ENCODE results near the gene MIPEP.
"Not testable (repeated sequence)": the region's sequence is repeated elsewhere in the genome, so short reads cannot be mapped to it uniquely, and the experiment has no call there.

The MIPEP gene

DNA sequence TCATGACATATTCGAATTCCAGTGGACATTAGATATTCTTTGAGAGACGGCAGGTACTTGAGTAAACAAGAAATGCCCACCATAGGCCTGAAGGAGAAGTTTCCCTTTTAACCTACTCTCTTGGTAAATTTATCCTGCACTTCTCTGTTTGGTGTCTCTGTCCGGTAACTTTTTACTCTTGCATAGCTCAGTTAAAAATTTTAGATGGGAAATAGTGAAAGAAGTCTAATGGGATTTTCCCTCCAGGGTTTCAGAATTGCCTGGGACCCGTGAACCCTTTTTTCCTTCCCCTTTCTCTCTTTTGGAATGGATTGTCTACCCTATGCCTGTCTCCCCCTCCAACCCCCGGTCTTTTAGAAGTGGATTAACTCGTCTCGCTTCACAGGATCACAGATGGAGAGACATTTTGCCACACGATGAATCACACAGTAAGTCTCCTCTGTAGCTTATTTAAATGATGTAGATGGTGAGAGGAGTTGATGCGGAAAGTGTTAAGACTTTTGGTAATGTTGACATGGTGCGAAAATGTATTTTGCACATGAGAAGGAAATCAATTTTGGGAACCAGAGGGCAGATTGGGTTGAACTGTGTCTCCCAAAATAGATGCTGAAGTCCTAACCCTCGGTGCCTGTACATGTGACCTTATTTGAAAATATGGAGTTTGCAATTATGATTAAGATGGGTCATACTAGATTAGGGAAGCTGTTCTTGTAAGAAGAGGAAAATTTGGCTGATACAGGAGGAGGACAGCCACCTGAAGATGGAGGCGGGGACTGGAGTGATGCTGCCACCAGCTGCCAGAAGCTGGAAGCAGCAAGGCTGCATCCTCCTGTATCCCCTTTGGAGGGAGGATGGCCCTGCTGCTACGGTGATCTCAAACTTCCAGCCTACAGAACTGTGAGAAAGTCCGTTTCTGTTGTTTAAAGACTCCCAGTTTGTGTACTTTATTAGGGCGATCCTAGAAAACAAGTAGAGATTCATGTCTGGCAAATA is 711 bp upstream of the MIPEP start:
- Histone ChIP-seq H3K27ac (ENCODE audit: low read depth, low read length, poor library complexity, severe bottlenecking) (no peak overlapping the region), H3K4me2 (ENCODE audit: low read length) (peak overlapping the region; percentile 78), H3K27me3 (ENCODE audit: insufficient read depth, low read length) (no peaks in the 10 kb centered on the region), H3K79me2 (ENCODE audit: insufficient read depth, low read length) (no peaks in the 10 kb centered on the region), H3K4me1 (ENCODE audit: insufficient read depth, low read length, severe bottlenecking) (peaks cover 20% of the 10 kb centered on the region), H4K20me1 (ENCODE audit: insufficient read depth, low read length) (no peaks in the 10 kb centered on the region), H3K9ac (ENCODE audit: low read length) (peak overlapping the region; percentile 41), H3K9me3 (ENCODE audit: low read length) (no peaks in the 10 kb centered on the region), H3K4me3 (ENCODE audit: low read depth, low read length, poor library complexity, severe bottlenecking) (peak overlapping the region; percentile 91), H2AFZ (ENCODE audit: low read length) (peak overlapping the region; percentile 88; the same call in 1 of the 2 replicates), H3K9me2 (ENCODE audit: low read depth, low read length) (no peaks in the 10 kb centered on the region), H3K36me3 (ENCODE audit: insufficient read depth, low read length) (peaks cover 3% of the 10 kb centered on the region; the same call in 1 of the 2 replicates), H3F3A (ENCODE audit: insufficient read depth, low read length) (no peaks in the 10 kb centered on the region)
- TF ChIP-seq, protein P1, sequence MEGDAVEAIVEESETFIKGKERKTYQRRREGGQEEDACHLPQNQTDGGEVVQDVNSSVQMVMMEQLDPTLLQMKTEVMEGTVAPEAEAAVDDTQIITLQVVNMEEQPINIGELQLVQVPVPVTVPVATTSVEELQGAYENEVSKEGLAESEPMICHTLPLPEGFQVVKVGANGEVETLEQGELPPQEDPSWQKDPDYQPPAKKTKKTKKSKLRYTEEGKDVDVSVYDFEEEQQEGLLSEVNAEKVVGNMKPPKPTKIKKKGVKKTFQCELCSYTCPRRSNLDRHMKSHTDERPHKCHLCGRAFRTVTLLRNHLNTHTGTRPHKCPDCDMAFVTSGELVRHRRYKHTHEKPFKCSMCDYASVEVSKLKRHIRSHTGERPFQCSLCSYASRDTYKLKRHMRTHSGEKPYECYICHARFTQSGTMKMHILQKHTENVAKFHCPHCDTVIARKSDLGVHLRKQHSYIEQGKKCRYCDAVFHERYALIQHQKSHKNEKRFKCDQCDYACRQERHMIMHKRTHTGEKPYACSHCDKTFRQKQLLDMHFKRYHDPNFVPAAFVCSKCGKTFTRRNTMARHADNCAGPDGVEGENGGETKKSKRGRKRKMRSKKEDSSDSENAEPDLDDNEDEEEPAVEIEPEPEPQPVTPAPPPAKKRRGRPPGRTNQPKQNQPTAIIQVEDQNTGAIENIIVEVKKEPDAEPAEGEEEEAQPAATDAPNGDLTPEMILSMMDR (IDR thresholded peaks at IDR 0.05; ENCODE audit: low read length): peak; percentile 31; the same call in 1 of the 2 replicates
- TF ChIP-seq EZH2 (IDR thresholded peaks at IDR 0.05; ENCODE audit: borderline replicate concordance, low read length): no peak

DNA sequence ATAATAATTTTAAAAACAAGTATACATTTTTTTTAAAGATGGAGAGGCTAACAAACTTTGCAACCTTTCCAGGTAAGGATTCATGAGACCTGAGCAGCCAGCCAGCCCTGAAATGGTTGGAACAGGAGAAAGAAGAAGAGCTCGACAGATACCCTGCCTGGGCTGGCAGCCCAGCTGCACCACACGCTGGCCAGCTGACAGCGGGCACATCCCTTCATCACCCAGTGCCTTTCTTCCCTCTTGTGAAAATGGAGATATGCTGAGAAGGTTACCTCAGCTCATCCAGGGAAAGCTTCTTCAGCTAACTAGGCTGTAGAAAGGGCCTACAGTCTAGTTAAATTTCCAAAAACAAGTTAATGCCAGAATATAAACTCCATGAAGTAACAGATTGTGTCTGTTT is 4.8 kb downstream of the MIPEP start:
- H3K9me2 ChIP-seq (ENCODE audit: low read depth, low read length); H3K27ac ChIP-seq (ENCODE audit: low read depth, low read length, poor library complexity, severe bottlenecking); H2AFZ ChIP-seq (ENCODE audit: low read length); H3K4me3 ChIP-seq (ENCODE audit: low read depth, low read length, poor library complexity, severe bottlenecking); H3K9me3 ChIP-seq (ENCODE audit: low read length); H3F3A ChIP-seq (ENCODE audit: insufficient read depth, low read length); H3K79me2 ChIP-seq (ENCODE audit: insufficient read depth, low read length); H3K4me2 ChIP-seq (ENCODE audit: low read length); H3K9ac ChIP-seq (ENCODE audit: low read length); H3K27me3 ChIP-seq (ENCODE audit: insufficient read depth, low read length); H4K20me1 ChIP-seq (ENCODE audit: insufficient read depth, low read length); H3K36me3 ChIP-seq (ENCODE audit: insufficient read depth, low read length): not testable (repeated sequence)
- H3K4me1 ChIP-seq (ENCODE audit: insufficient read depth, low read length, severe bottlenecking): peaks cover 11% of the 10 kb centered on the region

DNA sequence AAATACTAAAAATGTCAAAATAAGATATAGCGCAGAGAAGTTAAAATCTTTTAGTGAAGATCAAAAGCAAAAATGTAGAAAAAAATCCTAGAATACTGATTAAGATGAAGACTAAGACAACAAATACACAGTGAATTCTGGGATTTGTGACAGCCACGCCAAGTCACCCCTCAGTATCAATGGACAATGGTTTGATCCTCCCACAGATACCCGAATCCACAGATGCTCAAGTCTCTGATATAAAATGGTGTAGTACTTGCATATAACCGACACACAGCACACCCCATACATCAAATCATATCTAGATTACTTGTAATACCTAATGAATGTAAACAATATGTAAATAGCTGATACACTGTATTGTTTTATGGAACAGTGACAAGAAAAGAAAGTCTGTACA is 5.9 kb downstream of the MIPEP start:
- H3K9me3 ChIP-seq (ENCODE audit: low read length): no peaks in the 10 kb centered on the region
- no peak for TF ChIP-seq EZH2 (IDR thresholded peaks at IDR 0.05; ENCODE audit: borderline replicate concordance, low read length)
- TF ChIP-seq, protein P1 (IDR thresholded peaks at IDR 0.05; ENCODE audit: low read length): no peak
- peaks cover 8% of the 10 kb centered on the region for H3K4me1 ChIP-seq (ENCODE audit: insufficient read depth, low read length, severe bottlenecking)

DNA sequence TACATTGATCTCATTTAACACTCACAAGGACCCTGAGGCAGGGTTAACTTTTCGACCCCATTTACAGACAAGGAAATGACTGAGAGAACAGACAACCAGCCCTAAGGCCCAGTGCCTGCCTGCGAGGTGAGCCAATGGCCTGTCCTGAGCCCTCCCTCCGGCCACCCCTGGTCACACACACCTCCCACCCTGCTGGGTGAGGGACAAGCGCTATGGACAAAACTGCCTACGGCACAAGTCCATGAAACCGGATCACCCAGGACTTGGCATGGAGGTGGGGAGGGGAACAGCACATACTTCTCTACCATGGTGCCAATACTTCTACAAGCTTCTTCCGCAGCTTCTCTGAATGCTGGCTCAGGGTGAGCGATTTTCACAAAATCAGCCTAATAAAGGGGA is 7.8 kb downstream of the MIPEP start:
- not testable (repeated sequence) for H3K9me3 ChIP-seq (ENCODE audit: low read length); H3K27me3 ChIP-seq (ENCODE audit: insufficient read depth, low read length); H3K9ac ChIP-seq (ENCODE audit: low read length); H3K9me2 ChIP-seq (ENCODE audit: low read depth, low read length); H3K4me2 ChIP-seq (ENCODE audit: low read length); H3K4me3 ChIP-seq (ENCODE audit: low read depth, low read length, poor library complexity, severe bottlenecking); H3K27ac ChIP-seq (ENCODE audit: low read depth, low read length, poor library complexity, severe bottlenecking); H3K4me1 ChIP-seq (ENCODE audit: insufficient read depth, low read length, severe bottlenecking); H4K20me1 ChIP-seq (ENCODE audit: insufficient read depth, low read length); H2AFZ ChIP-seq (ENCODE audit: low read length); H3K79me2 ChIP-seq (ENCODE audit: insufficient read depth, low read length); H3F3A ChIP-seq (ENCODE audit: insufficient read depth, low read length)
- H3K36me3 ChIP-seq (ENCODE audit: insufficient read depth, low read length): peaks cover 11% of the 10 kb centered on the region; the same call in 1 of the 2 replicates

More for the DNA sequence above, 5.9 kb downstream of the MIPEP start:
- no peak overlapping the region for H3K9ac ChIP-seq (ENCODE audit: low read length)
- H3K9me2 ChIP-seq (ENCODE audit: low read depth, low read length): no peaks in the 10 kb centered on the region
- H3K79me2 ChIP-seq (ENCODE audit: insufficient read depth, low read length): no peaks in the 10 kb centered on the region
- no peak overlapping the region for H3K4me2 ChIP-seq (ENCODE audit: low read length)
- H3F3A ChIP-seq (ENCODE audit: insufficient read depth, low read length): no peaks in the 10 kb centered on the region
- no peaks in the 10 kb centered on the region for H4K20me1 ChIP-seq (ENCODE audit: insufficient read depth, low read length)
- no peak overlapping the region for H2AFZ ChIP-seq (ENCODE audit: low read length)
- no peaks in the 10 kb centered on the region for H3K27me3 ChIP-seq (ENCODE audit: insufficient read depth, low read length)
- no peak overlapping the region for H3K27ac ChIP-seq (ENCODE audit: low read depth, low read length, poor library complexity, severe bottlenecking)
- H3K36me3 ChIP-seq (ENCODE audit: insufficient read depth, low read length): peaks cover 8% of the 10 kb centered on the region; the same call in 1 of the 2 replicates
- H3K4me3 ChIP-seq (ENCODE audit: low read depth, low read length, poor library complexity, severe bottlenecking): no peak overlapping the region

DNA sequence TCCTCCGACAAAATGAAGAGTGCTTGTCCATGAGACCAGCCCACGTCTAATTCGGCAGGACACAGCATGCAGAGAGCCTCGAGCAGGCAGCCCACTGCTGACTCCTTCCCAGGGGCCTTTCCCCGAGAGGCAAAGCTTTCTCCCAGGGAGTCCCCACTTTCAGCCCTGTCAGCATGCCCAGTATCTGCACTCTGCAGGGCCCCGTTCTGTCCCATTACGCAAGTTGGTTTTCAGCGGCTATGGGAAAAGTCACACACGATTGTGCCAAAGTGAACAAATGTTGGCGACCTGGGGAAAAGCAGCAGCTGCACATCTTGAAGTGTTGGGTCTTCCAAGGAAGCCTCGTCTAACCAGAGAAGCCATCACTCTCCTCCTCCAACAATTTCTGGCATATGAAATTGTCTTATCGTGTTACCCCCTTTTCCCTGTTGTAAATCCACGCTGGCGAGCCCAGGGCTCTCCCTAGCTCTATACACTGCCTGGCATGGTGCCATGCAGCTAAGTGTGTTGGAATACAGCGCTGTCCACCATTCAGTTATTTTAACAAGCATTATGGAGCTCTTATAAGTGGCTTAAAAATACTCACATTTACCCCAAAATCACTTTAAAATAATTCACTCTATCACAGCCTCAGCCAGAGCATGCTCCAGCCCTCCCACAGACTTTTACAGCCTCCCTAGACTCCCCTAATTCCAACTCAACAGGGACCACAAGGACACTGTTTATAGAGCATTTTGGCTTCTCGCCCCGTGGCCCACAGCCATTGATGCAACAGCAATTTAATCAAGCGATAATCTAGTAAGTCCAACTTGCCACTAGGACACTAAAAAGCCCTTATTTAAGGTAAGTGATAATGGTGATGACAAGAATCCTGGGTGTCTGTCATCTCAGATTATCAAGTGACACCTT is 8.5 kb downstream of the MIPEP start:
- peaks cover 11% of the 10 kb centered on the region; the same call in 1 of the 2 replicates for H3K36me3 ChIP-seq (ENCODE audit: insufficient read depth, low read length)
- H3K27me3 ChIP-seq (ENCODE audit: insufficient read depth, low read length); H3K79me2 ChIP-seq (ENCODE audit: insufficient read depth, low read length); H3K4me3 ChIP-seq (ENCODE audit: low read depth, low read length, poor library complexity, severe bottlenecking); H2AFZ ChIP-seq (ENCODE audit: low read length); H3K27ac ChIP-seq (ENCODE audit: low read depth, low read length, poor library complexity, severe bottlenecking); H3F3A ChIP-seq (ENCODE audit: insufficient read depth, low read length); H3K4me1 ChIP-seq (ENCODE audit: insufficient read depth, low read length, severe bottlenecking); H3K9me3 ChIP-seq (ENCODE audit: low read length); H3K9ac ChIP-seq (ENCODE audit: low read length); H4K20me1 ChIP-seq (ENCODE audit: insufficient read depth, low read length); H3K9me2 ChIP-seq (ENCODE audit: low read depth, low read length); H3K4me2 ChIP-seq (ENCODE audit: low read length): not testable (repeated sequence)

Measured in OCI-LY1 (cell line).